LNCaP clone FGC (cell line): ENCODE data around the gene MBD6.

Experiments used
- DNase-seq: peaks from one replicate; pipeline ENCODE4 v3.0.0-alpha.2; 2011; ENCODE audit warnings: low read depth
- H3K4me3 ChIP-seq: 2 replicates; pipeline ENCODE4 v1.5.1; 2011; ENCODE audit warnings: mild to moderate bottlenecking, low read depth, low read length, control low read depth
- TF ChIP-seq, protein P1 (sequence below): IDR thresholded peaks from 2 replicates; pipeline ENCODE4 v1.5.1; 2012; ENCODE audit warnings: mild to moderate bottlenecking; ENCODE audit not compliant: control insufficient read depth, insufficient read depth; ENCODE audit errors: extremely low read depth

MBD6 gene

DNA sequence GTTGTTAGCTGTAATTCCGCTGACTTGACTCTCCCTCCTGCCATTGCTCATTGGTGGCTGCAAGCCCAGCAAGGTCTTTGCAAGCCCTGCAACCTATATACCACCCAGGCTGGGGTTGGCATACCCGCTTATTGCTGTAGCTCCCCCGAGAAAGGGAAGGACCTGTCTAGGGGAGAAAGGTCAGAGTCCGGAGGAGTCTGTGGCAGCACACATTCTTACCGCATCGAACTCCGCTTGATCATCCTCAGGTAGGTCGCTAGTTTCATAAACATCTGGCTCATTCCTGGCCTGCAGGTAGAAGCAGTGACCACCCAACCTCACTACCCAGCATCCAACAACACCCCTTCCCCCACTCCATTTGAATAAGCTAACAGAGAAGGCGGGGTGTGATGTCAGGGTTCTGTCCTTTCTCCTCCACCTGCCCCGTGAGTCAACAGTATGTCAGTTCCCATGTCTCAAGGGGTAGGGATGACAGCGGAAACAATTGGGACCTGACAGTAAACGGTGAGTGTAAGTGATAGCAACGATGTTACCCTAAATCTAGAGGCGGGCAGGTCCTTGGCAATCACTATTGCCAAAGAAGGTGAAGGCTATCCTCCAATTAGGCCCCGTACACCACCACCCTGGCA is 23.3 kb downstream of the MBD6 start:
- no peak for DNase-seq
- TF ChIP-seq, protein P1, sequence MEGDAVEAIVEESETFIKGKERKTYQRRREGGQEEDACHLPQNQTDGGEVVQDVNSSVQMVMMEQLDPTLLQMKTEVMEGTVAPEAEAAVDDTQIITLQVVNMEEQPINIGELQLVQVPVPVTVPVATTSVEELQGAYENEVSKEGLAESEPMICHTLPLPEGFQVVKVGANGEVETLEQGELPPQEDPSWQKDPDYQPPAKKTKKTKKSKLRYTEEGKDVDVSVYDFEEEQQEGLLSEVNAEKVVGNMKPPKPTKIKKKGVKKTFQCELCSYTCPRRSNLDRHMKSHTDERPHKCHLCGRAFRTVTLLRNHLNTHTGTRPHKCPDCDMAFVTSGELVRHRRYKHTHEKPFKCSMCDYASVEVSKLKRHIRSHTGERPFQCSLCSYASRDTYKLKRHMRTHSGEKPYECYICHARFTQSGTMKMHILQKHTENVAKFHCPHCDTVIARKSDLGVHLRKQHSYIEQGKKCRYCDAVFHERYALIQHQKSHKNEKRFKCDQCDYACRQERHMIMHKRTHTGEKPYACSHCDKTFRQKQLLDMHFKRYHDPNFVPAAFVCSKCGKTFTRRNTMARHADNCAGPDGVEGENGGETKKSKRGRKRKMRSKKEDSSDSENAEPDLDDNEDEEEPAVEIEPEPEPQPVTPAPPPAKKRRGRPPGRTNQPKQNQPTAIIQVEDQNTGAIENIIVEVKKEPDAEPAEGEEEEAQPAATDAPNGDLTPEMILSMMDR = no peak
- peak overlapping the region; percentile 81 for H3K4me3 ChIP-seq

DNA sequence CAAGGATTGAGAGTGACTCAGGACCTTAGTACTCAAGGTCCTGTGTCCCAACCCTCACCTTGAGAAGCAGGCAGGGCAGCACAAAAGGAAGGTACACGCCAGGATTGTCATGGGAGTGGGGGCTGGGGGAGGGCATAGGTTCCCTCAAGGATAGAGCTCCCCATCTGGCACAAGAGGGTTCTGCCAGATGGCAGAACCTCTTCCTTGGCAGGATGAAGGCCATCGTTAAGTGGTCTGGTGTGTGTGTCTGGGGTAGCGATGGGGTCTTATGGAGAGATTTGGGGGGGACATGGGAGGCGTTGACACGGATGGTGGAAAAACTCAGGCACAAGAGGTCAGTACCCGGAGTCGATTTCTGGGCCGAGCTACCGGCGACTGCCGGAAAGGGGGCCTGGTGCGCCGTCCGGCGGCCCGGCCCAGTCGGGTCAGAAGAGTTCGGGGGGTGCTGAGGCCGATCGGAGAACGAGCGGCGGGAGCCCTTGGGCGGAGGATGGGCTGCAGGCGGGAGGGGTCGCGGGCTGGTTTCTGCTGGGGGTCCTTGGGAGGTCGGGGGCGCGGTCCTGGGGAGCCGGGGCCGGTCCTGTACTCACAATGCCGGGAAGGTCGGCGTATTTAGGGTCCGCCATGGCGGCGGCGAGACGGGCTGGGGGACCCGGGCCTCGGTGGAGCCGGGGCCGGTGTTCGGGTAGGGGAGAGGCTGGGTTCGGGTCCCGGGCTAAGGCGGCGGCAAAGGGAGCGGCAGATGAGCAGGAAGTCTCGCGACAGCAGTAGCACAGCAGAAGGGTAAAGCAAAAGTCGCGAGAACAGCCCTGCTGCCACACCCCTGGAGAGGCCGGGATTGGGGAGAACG is 24.0 kb downstream of the MBD6 start, which contains the start of gene DCTN2:
Gene DCTN2 (minus strand): TSS at position 755 of the 850 bp plus-strand sequence. CDS start 129 bp downstream, at position 626.
- peak; percentile 89 for DNase-seq
- TF ChIP-seq, protein P1 = 0 out of 2 replicates have a peak, but pooled peaks have one; percentile 9
- peak within 1 kb of the TSS; percentile 81 for H3K4me3 ChIP-seq

DNA sequence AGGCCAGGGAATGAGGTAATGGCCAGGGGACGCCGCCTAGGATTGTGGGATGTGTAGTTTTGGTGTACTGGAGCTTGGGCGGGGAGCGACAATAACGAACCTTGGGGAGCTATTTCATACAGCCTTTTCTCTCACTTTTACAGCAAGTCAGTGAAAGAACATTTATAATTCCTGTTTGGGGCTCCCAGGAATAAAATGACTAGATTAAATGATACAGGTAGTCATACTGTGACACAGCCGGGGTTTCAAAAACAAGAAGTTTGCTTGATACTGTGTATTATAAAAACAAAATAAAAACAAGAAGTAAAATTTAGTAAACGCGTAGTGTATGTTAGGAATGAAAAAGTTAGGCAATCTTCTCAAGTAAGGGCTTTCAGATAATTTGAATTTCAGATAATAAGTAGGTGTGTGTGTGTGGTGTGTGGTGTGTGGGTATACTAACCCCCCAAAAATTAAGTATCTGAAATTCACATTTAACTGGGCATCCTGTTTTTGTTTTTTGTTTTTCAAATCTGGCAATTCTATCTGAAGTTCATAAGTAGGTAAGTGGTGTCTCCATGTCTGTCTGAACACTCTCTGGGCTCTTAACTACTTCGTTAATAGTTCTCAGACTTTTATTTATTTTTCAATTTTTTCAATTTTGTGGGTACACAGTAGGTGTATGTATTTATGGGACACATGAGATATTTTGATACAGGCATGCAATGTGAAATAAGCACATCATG is 24.8 kb downstream of the MBD6 start:
- peak overlapping the region; percentile 81 for H3K4me3 ChIP-seq
- TF ChIP-seq, protein P1 = no peak
- DNase-seq = no peak

DNA sequence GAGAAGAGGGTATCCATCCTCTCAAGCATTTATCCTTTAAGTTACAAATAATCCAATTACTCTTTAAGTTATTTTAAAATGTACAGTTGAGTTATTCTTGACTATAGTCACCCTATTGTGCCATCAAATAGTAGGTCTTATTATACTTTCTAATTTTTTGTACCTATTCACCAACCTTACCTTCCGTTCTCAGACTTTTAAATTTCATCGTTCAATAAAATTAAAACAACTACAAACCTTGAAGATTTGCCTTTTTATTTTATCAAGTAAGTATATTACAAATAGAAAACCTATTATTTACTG is 25.3 kb downstream of the MBD6 start:
- no peak overlapping the region for H3K4me3 ChIP-seq
- no peak for DNase-seq
- TF ChIP-seq, protein P1 = no peak

DNA sequence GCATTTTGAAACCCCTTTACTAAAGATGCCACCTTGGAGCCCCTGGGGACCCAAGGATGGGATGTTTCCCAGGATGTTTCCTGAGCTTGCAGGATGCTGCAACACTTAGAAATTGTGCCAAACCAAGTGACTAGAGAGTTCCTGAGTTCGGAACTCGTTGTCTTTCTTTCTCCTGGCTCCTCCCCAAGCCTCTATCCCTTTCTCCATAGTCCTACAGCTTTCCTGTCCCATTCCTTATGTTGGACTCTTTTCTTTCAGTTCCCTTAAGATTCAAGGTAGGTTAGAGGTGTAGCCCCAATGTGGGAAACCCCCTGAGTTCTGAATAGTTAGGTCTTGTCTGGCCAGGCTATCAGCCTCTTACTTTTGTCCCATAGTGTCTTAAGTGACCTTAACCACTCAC is 25.9 kb downstream of the MBD6 start:
- no peak for DNase-seq
- no peak overlapping the region for H3K4me3 ChIP-seq
- TF ChIP-seq, protein P1 = no peak

DNA sequence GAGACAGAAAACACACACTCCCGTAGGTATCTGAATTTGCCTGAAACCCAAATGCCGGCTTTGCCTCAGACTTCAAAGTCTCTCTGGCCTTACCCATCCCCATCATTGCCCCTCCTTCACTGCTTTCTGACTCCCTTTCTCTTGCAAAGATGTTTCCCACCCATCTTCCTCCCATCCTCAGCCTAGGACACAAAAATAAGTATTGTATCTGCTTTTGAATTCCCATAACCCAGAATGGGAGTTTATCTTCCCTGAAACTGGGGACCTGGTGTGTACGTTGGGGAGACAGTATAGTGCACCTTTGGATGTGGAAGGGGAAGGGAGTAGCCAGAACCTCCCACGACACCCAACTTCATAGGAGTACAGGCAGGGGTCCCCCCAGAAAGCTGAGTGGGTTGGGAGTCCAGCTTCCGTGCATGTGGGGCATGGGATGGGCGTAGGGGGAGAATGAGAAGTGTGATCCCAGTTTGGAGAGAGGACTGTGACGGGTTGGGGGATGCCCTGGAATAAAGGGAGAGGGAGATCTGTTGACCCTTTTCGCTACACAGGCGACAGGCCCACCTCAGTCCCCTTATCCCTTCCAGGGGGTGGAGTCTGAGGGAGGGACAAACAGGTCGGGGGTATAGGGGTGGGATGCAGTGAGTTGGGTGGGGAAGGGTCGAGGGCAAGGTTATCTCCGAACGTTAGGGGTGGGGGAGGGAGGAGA is 26.7 kb downstream of the MBD6 start:
- no peak for DNase-seq
- TF ChIP-seq, protein P1 = no peak
- no peak overlapping the region for H3K4me3 ChIP-seq
